ENCODE results near the gene PRMT3. TPM values are rescaled to one million over a fixed set of nuclear protein-coding genes. Genes with fewer than 3 reads are reported as not detected.

Gene PRMT3
- total and polyA plus RNA-seq, 2 of the 13 experiments (the other 11 are each of a cell fraction or from before 2014, with no cell fraction given) = 9.1 to 27.7 TPM

DNA sequence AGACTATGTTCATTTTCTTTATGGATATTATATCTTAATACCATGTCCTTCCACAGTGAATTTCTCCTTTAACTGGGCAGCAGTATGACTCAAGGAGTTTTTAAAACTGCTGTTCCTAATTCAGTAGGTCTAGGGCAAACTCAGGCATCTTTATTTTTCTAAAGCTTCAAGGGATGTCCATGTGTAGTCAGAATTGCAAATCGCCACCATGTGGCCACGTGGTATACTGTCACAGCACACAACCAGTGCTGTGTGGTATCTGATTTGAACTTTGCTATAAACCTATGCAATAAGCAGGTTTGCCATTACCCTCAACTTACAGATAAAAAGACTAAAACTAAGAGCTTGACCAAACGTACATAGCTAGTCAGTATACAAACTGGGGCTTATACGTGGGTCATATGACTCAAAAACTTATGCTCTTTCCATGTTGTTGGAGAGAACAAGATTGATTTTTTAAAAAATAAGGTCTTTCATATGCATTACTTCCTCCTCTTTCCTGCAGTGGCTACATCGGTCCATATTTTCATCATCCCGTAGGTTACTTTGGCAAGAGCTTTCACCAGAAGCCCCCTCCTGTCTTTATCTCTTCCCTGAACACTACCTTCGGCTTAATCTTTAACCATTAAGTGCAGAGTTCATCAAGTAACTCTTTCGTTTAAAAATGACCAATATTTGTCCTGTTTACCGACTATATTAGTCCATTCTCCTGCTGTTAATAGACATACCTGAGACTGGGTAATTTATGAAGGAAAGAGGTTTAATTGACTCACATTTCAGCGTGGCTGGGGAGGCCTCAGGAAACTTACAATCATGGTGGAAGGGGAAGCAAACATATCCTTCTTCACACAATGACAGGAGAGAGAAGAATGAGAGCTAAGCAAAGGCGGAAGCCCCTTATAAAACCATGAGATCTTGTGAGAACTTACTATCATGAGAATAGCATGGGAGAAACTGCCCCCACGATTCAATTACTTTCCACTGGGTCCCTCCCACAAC, 32.0 kb upstream of the PRMT3 start (continued):
- TF ChIP-seq, protein P1, sequence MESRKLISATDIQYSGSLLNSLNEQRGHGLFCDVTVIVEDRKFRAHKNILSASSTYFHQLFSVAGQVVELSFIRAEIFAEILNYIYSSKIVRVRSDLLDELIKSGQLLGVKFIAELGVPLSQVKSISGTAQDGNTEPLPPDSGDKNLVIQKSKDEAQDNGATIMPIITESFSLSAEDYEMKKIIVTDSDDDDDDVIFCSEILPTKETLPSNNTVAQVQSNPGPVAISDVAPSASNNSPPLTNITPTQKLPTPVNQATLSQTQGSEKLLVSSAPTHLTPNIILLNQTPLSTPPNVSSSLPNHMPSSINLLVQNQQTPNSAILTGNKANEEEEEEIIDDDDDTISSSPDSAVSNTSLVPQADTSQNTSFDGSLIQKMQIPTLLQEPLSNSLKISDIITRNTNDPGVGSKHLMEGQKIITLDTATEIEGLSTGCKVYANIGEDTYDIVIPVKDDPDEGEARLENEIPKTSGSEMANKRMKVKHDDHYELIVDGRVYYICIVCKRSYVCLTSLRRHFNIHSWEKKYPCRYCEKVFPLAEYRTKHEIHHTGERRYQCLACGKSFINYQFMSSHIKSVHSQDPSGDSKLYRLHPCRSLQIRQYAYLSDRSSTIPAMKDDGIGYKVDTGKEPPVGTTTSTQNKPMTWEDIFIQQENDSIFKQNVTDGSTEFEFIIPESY (CRISPR knock-in tag; IDR thresholded peaks at IDR 0.05) = no peak
- TF ChIP-seq ZNF780A (CRISPR knock-in tag; IDR thresholded peaks at IDR 0.05) (no peak), POLR2A (IDR thresholded peaks at IDR 0.05; ENCODE audit: insufficient read depth in 1 of 2, low read depth in 2 of 2, low read length in 2 of 2) (no peak), ZNF619 (CRISPR knock-in tag; IDR thresholded peaks at IDR 0.05) (no peak), KAT8 (CRISPR knock-in tag; IDR thresholded peaks at IDR 0.05) (peak; percentile 52; the same call in 1 of the 2 replicates), ZNF331 (CRISPR knock-in tag; IDR thresholded peaks at IDR 0.05) (peak; percentile 56; the same call in 1 of the 2 replicates), SMAD3 (CRISPR knock-in tag; IDR thresholded peaks at IDR 0.05) (0 out of 2 replicates have a peak, but pooled peaks have one; percentile 33), ZFP37 (CRISPR knock-in tag; IDR thresholded peaks at IDR 0.05; ENCODE audit: borderline replicate concordance) (no peak), KDM5B (CRISPR knock-in tag; IDR thresholded peaks at IDR 0.05; ENCODE audit: borderline replicate concordance) (no peak), SCMH1 (CRISPR knock-in tag; IDR thresholded peaks at IDR 0.05; ENCODE audit: borderline replicate concordance) (no peak), ZSCAN9 (CRISPR knock-in tag; IDR thresholded peaks at IDR 0.05; ENCODE audit: borderline replicate concordance) (no peak), NR1H2 (CRISPR knock-in tag; IDR thresholded peaks at IDR 0.05; ENCODE audit: borderline replicate concordance, low read depth) (no peak), IRX3 (CRISPR knock-in tag; IDR thresholded peaks at IDR 0.05; ENCODE audit: borderline replicate concordance, low read depth) (no peak)
- TF ChIP-seq, protein P2, sequence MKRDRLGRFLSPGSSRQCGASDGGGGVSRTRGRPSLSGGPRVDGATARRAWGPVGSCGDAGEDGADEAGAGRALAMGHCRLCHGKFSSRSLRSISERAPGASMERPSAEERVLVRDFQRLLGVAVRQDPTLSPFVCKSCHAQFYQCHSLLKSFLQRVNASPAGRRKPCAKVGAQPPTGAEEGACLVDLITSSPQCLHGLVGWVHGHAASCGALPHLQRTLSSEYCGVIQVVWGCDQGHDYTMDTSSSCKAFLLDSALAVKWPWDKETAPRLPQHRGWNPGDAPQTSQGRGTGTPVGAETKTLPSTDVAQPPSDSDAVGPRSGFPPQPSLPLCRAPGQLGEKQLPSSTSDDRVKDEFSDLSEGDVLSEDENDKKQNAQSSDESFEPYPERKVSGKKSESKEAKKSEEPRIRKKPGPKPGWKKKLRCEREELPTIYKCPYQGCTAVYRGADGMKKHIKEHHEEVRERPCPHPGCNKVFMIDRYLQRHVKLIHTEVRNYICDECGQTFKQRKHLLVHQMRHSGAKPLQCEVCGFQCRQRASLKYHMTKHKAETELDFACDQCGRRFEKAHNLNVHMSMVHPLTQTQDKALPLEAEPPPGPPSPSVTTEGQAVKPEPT (CRISPR knock-in tag; IDR thresholded peaks at IDR 0.05; ENCODE audit: low read depth) = no peak
- TF ChIP-seq, protein P3, sequence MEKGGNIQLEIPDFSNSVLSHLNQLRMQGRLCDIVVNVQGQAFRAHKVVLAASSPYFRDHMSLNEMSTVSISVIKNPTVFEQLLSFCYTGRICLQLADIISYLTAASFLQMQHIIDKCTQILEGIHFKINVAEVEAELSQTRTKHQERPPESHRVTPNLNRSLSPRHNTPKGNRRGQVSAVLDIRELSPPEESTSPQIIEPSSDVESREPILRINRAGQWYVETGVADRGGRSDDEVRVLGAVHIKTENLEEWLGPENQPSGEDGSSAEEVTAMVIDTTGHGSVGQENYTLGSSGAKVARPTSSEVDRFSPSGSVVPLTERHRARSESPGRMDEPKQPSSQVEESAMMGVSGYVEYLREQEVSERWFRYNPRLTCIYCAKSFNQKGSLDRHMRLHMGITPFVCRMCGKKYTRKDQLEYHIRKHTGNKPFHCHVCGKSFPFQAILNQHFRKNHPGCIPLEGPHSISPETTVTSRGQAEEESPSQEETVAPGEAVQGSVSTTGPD (CRISPR knock-in tag; IDR thresholded peaks at IDR 0.05) = 0 out of 2 replicates have a peak, but pooled peaks have one; percentile 56
- TF ChIP-seq, protein P4, sequence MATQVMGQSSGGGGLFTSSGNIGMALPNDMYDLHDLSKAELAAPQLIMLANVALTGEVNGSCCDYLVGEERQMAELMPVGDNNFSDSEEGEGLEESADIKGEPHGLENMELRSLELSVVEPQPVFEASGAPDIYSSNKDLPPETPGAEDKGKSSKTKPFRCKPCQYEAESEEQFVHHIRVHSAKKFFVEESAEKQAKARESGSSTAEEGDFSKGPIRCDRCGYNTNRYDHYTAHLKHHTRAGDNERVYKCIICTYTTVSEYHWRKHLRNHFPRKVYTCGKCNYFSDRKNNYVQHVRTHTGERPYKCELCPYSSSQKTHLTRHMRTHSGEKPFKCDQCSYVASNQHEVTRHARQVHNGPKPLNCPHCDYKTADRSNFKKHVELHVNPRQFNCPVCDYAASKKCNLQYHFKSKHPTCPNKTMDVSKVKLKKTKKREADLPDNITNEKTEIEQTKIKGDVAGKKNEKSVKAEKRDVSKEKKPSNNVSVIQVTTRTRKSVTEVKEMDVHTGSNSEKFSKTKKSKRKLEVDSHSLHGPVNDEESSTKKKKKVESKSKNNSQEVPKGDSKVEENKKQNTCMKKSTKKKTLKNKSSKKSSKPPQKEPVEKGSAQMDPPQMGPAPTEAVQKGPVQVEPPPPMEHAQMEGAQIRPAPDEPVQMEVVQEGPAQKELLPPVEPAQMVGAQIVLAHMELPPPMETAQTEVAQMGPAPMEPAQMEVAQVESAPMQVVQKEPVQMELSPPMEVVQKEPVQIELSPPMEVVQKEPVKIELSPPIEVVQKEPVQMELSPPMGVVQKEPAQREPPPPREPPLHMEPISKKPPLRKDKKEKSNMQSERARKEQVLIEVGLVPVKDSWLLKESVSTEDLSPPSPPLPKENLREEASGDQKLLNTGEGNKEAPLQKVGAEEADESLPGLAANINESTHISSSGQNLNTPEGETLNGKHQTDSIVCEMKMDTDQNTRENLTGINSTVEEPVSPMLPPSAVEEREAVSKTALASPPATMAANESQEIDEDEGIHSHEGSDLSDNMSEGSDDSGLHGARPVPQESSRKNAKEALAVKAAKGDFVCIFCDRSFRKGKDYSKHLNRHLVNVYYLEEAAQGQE (IDR thresholded peaks at IDR 0.05; ENCODE audit: borderline replicate concordance in 1 of 2, low read depth in 1 of 2, low read length in 2 of 2) = no peak
- TF ChIP-seq, protein P5, sequence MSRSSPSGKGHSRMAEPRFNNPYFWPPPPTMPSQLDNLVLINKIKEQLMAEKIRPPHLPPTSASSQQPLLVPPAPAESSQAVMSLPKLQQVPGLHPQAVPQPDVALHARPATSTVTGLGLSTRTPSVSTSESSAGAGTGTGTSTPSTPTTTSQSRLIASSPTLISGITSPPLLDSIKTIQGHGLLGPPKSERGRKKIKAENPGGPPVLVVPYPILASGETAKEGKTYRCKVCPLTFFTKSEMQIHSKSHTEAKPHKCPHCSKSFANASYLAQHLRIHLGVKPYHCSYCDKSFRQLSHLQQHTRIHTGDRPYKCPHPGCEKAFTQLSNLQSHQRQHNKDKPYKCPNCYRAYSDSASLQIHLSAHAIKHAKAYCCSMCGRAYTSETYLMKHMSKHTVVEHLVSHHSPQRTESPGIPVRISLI (CRISPR knock-in tag; IDR thresholded peaks at IDR 0.05; ENCODE audit: borderline replicate concordance) = no peak
